GM13976 (cell line): ENCODE data around the gene F3.

Experiments used
- DNase-seq: peaks from one replicate; pipeline ENCODE4 v3.0.0; 2012; ENCODE audit warnings: low spot score
- in situ Hi-C: fragments of 300-500 bp; cut with MboI; formaldehyde crosslinking; loops from one replicate; pipeline ENCODE4 v1.12.0; 2022; ENCODE audit warnings: low sequenced_read_pairs, mixed read lengths, inconsistent platforms; ENCODE audit not compliant: unreplicated experiment
- TF ChIP-seq, protein P1 (sequence below): IDR thresholded peaks from 2 replicates; pipeline ENCODE4 v1.5.1; 2012; ENCODE audit warnings: borderline replicate concordance, mild to moderate bottlenecking; ENCODE audit not compliant: insufficient read depth; ENCODE audit errors: extremely low read depth, missing control alignments, control extremely low read depth

The F3 gene

DNA sequence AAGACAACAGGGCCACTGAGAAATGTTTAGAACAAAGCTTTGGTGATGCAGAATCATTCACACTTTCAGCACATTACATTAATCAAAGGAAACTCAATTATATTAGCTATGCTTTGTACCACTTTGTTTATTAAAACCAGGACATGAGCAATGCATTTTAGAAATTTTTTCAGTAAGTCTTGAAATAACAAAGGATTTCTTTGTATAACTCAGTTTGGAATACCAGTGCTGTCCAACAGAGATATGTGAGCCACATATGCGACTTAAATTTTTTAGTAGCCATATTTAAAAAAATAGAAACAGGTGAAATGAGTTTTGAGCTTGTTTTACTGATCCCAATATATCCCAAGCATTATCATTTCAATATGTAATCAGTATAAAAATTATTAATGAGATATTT lies 18.8 kb upstream of the F3 start:
- TF ChIP-seq, protein P1, sequence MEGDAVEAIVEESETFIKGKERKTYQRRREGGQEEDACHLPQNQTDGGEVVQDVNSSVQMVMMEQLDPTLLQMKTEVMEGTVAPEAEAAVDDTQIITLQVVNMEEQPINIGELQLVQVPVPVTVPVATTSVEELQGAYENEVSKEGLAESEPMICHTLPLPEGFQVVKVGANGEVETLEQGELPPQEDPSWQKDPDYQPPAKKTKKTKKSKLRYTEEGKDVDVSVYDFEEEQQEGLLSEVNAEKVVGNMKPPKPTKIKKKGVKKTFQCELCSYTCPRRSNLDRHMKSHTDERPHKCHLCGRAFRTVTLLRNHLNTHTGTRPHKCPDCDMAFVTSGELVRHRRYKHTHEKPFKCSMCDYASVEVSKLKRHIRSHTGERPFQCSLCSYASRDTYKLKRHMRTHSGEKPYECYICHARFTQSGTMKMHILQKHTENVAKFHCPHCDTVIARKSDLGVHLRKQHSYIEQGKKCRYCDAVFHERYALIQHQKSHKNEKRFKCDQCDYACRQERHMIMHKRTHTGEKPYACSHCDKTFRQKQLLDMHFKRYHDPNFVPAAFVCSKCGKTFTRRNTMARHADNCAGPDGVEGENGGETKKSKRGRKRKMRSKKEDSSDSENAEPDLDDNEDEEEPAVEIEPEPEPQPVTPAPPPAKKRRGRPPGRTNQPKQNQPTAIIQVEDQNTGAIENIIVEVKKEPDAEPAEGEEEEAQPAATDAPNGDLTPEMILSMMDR: no peak
- in situ Hi-C loops: no loop called here
- no peak for DNase-seq

GRCh38 chr1:94559921-94560320 lies 18.4 kb upstream of the F3 start:
- in situ Hi-C loops: no loop called here
- no peak for DNase-seq
- TF ChIP-seq, protein P1: no peak

GRCh38 chr1:94555091-94555490 lies 13.5 kb upstream of the F3 start:
- in situ Hi-C loops: no loop called here
- TF ChIP-seq, protein P1: no peak
- no peak for DNase-seq

GRCh38 chr1:94554580-94554979 lies 13.0 kb upstream of the F3 start:
- TF ChIP-seq, protein P1: no peak
- no peak for DNase-seq
- in situ Hi-C loops: no loop called here

DNA sequence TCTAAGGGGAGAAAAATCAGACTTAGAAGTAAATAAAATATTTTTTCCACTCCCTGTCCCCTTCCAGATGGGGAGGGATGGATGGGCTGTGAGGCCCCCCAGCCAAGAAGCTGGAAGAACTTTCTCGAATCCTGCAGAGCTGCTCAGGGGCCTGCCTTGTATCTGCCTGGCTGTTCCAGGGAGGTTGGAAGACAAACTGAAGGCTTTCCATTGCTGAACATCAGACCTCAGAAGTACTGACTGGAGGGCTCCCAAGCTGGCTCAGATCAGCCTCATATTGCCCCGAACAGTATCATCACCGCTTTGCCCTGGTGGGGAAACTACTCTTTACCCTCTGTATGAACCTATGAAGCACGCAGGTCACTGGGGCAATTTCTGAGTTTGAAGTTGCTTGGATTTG lies 12.4 kb upstream of the F3 start:
- TF ChIP-seq, protein P1: no peak
- in situ Hi-C loops: no loop called here
- DNase-seq: no peak

DNA sequence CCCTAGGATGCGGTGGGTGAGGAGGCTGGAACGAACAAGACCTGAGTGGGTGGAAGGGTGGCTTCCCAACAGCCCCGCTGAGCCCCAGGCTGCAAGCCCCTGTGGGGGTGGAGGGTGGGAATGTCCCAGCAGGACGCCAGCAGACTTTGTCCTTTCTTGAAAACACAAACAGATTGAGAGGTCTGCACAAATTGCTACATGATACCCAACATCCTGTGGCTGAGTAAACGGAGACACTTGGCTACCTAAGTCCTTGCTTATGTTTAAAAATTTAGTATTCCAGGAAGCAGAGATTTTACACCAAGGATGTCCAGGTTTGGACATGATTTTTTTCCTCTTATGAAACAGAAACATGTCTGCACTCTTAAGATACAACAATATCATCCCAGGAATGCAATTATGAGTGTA lies 11.8 kb upstream of the F3 start:
- in situ Hi-C loops: no loop called here
- no peak for DNase-seq
- TF ChIP-seq, protein P1: no peak

- DNase-seq: no peak
- in situ Hi-C loops: no loop called here
- TF ChIP-seq, protein P1: no peak
Observed at GRCh38 chr1:94552071-94552586, 10.6 kb upstream of the F3 start.
